A549 (cell line): ENCODE measurements around the gene SANBR.

ENCODE experiments used
- CBX2 ChIP-seq: fragments of 200-600 bp; sonication (generic); IDR thresholded peaks from 2 replicates; pipeline ENCODE4 v1.6.1; 2016; ENCODE audit warnings: low read depth, mild to moderate bottlenecking, borderline replicate concordance
- CTCF ChIP-seq: fragments of >200 bp; sonication (Bioruptor Twin); formaldehyde crosslinking; IDR thresholded peaks from 3 replicates; pipeline ENCODE4 v1.5.1; 2016
- EP300 ChIP-seq, 2 experiments: fragments of >200 bp; sonication (Bioruptor Twin); formaldehyde crosslinking; IDR thresholded peaks; 2 replicates in 1 of 2; 3 replicates in 1 of 2; pipeline ENCODE4 v1.6.1; 2016 to 2017
- FOSL2 ChIP-seq, 2 experiments: fragments of 450-650 bp in 1 of 2; fragments of >200 bp in 1 of 2; sonication (Bioruptor Twin) in 1 of 2; formaldehyde crosslinking; IDR thresholded peaks; 2 replicates each; pipeline versions ENCODE4 v1.5.0 to v1.6.1; 2016 to 2020; ENCODE audit warnings: mild to moderate bottlenecking in 1 of 2, moderate library complexity in 1 of 2
- MYC ChIP-seq: IDR thresholded peaks from 2 replicates; pipeline ENCODE4 v1.6.1; 2012; ENCODE audit warnings: mild to moderate bottlenecking, inconsistent platforms, low read length, improper control_type of control experiment, borderline replicate concordance
- POLR2AphosphoS2 ChIP-seq: conservative IDR thresholded peaks from 2 replicates; pipeline ENCODE4 v1.6.1; 2012; ENCODE audit warnings: low read length, improper control_type of control experiment, inconsistent platforms
- REST ChIP-seq: fragments of 200-600 bp; sonication (generic); IDR thresholded peaks from 2 replicates; pipeline ENCODE4 v1.6.1; 2016; ENCODE audit warnings: antibody characterized with exemption, mild to moderate bottlenecking, moderate library complexity
- SMC3 ChIP-seq: fragments of >200 bp; sonication (Bioruptor Twin); formaldehyde crosslinking; IDR thresholded peaks from 3 replicates; pipeline ENCODE4 v1.6.1; 2018; ENCODE audit warnings: inconsistent platforms

- no peak for TF ChIP-seq REST
- no peak for TF ChIP-seq CTCF
- TF ChIP-seq POLR2AphosphoS2: no peak
- TF ChIP-seq EP300 (IDR thresholded peaks at IDR 0.05): no peak
- TF ChIP-seq FOSL2 (IDR thresholded peaks at IDR 0.05): no peak
- no peak for TF ChIP-seq FOSL2 (CRISPR knock-in tag; IDR thresholded peaks at IDR 0.05)
- TF ChIP-seq CBX2: no peak
- TF ChIP-seq SMC3: no peak
- TF ChIP-seq MYC: no peak
These were observed 46.9 kb upstream of the SANBR start for GRCh38 chr2:61018798-61019197.
